GM19397 (cell line): ENCODE results near the gene LDLRAD4.

Source experiments
- ATAC-seq: cut with Tn5 transposase; IDR thresholded peaks from one replicate; pipeline ENCODE4 v1.9.1; 2021; ENCODE audit warnings: mild to moderate bottlenecking, moderate library complexity; ENCODE audit not compliant: unreplicated experiment

LDLRAD4 gene

GRCh38 chr18:13366962-13367892 is 148.7 kb downstream of the LDLRAD4 start:
- no peak for ATAC-seq

- no peak for ATAC-seq
Observed at GRCh38 chr18:13368080-13368813, 149.7 kb downstream of the LDLRAD4 start.

GRCh38 chr18:13369353-13369752 is 150.8 kb downstream of the LDLRAD4 start:
- ATAC-seq, result no peak

- no peak for ATAC-seq
Observed at GRCh38 chr18:13369756-13370510, 151.4 kb downstream of the LDLRAD4 start.

GRCh38 chr18:13370995-13371625 is 152.6 kb downstream of the LDLRAD4 start:
- ATAC-seq, result no peak

- no peak for ATAC-seq
Observed at GRCh38 chr18:13371689-13372418, 153.3 kb downstream of the LDLRAD4 start.

- ATAC-seq, result no peak
Observed at GRCh38 chr18:13372531-13372951, 154.0 kb downstream of the LDLRAD4 start.

GRCh38 chr18:13374096-13374467 is 155.5 kb downstream of the LDLRAD4 start:
- no peak for ATAC-seq

GRCh38 chr18:13374468-13375301 is 156.1 kb downstream of the LDLRAD4 start:
- no peak for ATAC-seq

GRCh38 chr18:13375302-13376255 is 157.0 kb downstream of the LDLRAD4 start:
- ATAC-seq, result peak; percentile 79

- ATAC-seq, result no peak
Observed at GRCh38 chr18:13376298-13376840, 157.8 kb downstream of the LDLRAD4 start.

GRCh38 chr18:13376841-13377351 is 158.3 kb downstream of the LDLRAD4 start:
- ATAC-seq, result no peak

GRCh38 chr18:13377496-13377895 is 158.9 kb downstream of the LDLRAD4 start:
- ATAC-seq, result no peak

GRCh38 chr18:13378150-13378549 is 159.6 kb downstream of the LDLRAD4 start:
- ATAC-seq, result no peak

- no peak for ATAC-seq
Observed at GRCh38 chr18:13379062-13379865, 160.7 kb downstream of the LDLRAD4 start.

- ATAC-seq, result no peak
Observed at GRCh38 chr18:13379930-13380690, 161.6 kb downstream of the LDLRAD4 start.
